Measurements from ENCODE around the gene NAPB.

NAPB gene

GRCh38 chr20:23404196-23404595 is 17.1 kb downstream of the NAPB start:
- Histone ChIP-seq H3K36me3 (peaks cover 17% of the 10 kb centered on the region), H3K4me1 (ENCODE audit: control insufficient read depth in 1 of 2, insufficient read depth in 1 of 2, low read depth in 1 of 2, low read length in 1 of 2) (peaks cover 15 to 18% of the 10 kb centered on the region in 2 experiments), H3K9me3 (no peaks in the 10 kb centered on the region), H3K27ac (peak overlapping the region; percentile 52), H3K4me3 (ENCODE audit: low read depth in 1 of 2, low read length in 1 of 2) (no peak overlapping the region), H3K27me3 (no peaks in the 10 kb centered on the region)
- TF ChIP-seq CTCF (IDR thresholded peaks at IDR 0.05), result no peak

- no peak for TF ChIP-seq CTCF (IDR thresholded peaks at IDR 0.05)
- peak overlapping the region; percentile 52 for H3K27ac ChIP-seq
Measured at GRCh38 chr20:23403751-23404150, 17.5 kb downstream of the NAPB start.

GRCh38 chr20:23401051-23401450 is 20.2 kb downstream of the NAPB start:
- peaks cover 24 to 27% of the 10 kb centered on the region in 2 experiments for H3K4me1 ChIP-seq (ENCODE audit: control insufficient read depth in 1 of 2, insufficient read depth in 1 of 2, low read depth in 1 of 2, low read length in 1 of 2)
- no peak for TF ChIP-seq CTCF (IDR thresholded peaks at IDR 0.05)
- H3K27ac ChIP-seq, result no peak overlapping the region
- no peaks in the 10 kb centered on the region for H3K9me3 ChIP-seq
- no peak overlapping the region for H3K4me3 ChIP-seq (ENCODE audit: low read depth in 1 of 2, low read length in 1 of 2)
- H3K27me3 ChIP-seq, result no peaks in the 10 kb centered on the region
- peaks cover 17% of the 10 kb centered on the region for H3K36me3 ChIP-seq

More at GRCh38 chr20:23403751-23404150, 17.5 kb downstream of the NAPB start:
- H3K9me3 ChIP-seq, result no peaks in the 10 kb centered on the region
- H3K4me3 ChIP-seq (ENCODE audit: low read depth in 1 of 2, low read length in 1 of 2), result no peak overlapping the region
- H3K27me3 ChIP-seq, result no peaks in the 10 kb centered on the region
- peaks cover 15 to 18% of the 10 kb centered on the region in 2 experiments for H3K4me1 ChIP-seq (ENCODE audit: control insufficient read depth in 1 of 2, insufficient read depth in 1 of 2, low read depth in 1 of 2, low read length in 1 of 2)
- H3K36me3 ChIP-seq, result peaks cover 17% of the 10 kb centered on the region

GRCh38 chr20:23399568-23400241 is 21.6 kb downstream of the NAPB start:
- no peak for TF ChIP-seq CTCF (IDR thresholded peaks at IDR 0.05)
- H3K4me3 ChIP-seq (ENCODE audit: low read depth in 1 of 2, low read length in 1 of 2), result no peak overlapping the region
- peaks cover 23% of the 10 kb centered on the region for H3K36me3 ChIP-seq
- H3K27me3 ChIP-seq, result no peaks in the 10 kb centered on the region
- H3K9me3 ChIP-seq, result no peaks in the 10 kb centered on the region
- no peak overlapping the region for H3K27ac ChIP-seq
- peaks cover 23 to 27% of the 10 kb centered on the region in 2 experiments for H3K4me1 ChIP-seq (ENCODE audit: control insufficient read depth in 1 of 2, insufficient read depth in 1 of 2, low read depth in 1 of 2, low read length in 1 of 2)

- Histone ChIP-seq H3K36me3 (peaks cover 38% of the 10 kb centered on the region), H3K27ac (peak overlapping the region; percentile 46), H3K9me3 (no peaks in the 10 kb centered on the region), H3K4me3 (ENCODE audit: low read depth in 1 of 2, low read length in 1 of 2) (no peak overlapping the region), H3K27me3 (no peaks in the 10 kb centered on the region), H3K4me1 (ENCODE audit: control insufficient read depth in 1 of 2, insufficient read depth in 1 of 2, low read depth in 1 of 2, low read length in 1 of 2) (peaks cover 9 to 10% of the 10 kb centered on the region in 2 experiments)
- no peak for TF ChIP-seq CTCF (IDR thresholded peaks at IDR 0.05)
Measured at GRCh38 chr20:23397961-23398360, 23.3 kb downstream of the NAPB start.

Data from neutrophil (primary cell).